CD4-positive, alpha-beta T cell (primary cell): Measurements from ENCODE around the gene NAT10. TPM values are rescaled to one million over a fixed set of nuclear protein-coding genes. Genes with fewer than 3 reads are reported as not detected.

Experiments
- ATAC-seq: fragments of 200-7000 bp; cut with Tn5 transposase; one replicate; pipeline ENCODE4 v1.10.0; 2022; ENCODE audit warnings: mild to moderate bottlenecking; ENCODE audit not compliant: poor library complexity
- CTCF ChIA-PET: fragments of 350-600 bp; sonication (Branson Sonifier 250); formaldehyde crosslinking; loops from one replicate; lab custom pipeline; 2021; ENCODE audit warnings: antibody characterized with exemption, inconsistent platforms; lab: Charles Lee
- POLR2A ChIA-PET: fragments of 350-600 bp; sonication (Branson Sonifier 250); formaldehyde crosslinking; loops from one replicate; lab custom pipeline; 2021; ENCODE audit warnings: antibody characterized with exemption, inconsistent platforms; lab: Charles Lee
- DNase-seq, 14 experiments: peaks; one replicate each; pipeline ENCODE4 v3.0.0-alpha.2; 2013 to 2020; ENCODE audit warnings: mixed read lengths in 2 of 14
- H3K27ac ChIP-seq, 2 donors: one replicate each; pipeline versions ENCODE4 v1.5.1 to v1.7.0; 2013; ENCODE audit warnings: low read length in 2 of 2, low read depth in 1 of 2, mild to moderate bottlenecking in 1 of 2
- H3K27me3 ChIP-seq, 2 experiments: 1 replicate in 1 of 2; 2 replicates in 1 of 2; pipeline versions ENCODE4 v1.6.1 to v1.7.0; 2013; ENCODE audit warnings: low read length in 2 of 2, control low read depth in 1 of 2, mild to moderate bottlenecking in 1 of 2, moderate library complexity in 1 of 2; ENCODE audit not compliant: insufficient read depth in 2 of 2, control insufficient read depth in 1 of 2
- H3K36me3 ChIP-seq: one replicate; pipeline ENCODE4 v1.6.1; 2013; ENCODE audit warnings: low read length, control low read depth; ENCODE audit not compliant: insufficient read depth
- H3K4me1 ChIP-seq: one replicate; pipeline ENCODE4 v1.6.1; 2013; ENCODE audit warnings: low read length, control low read depth; ENCODE audit not compliant: insufficient read depth
- H3K4me3 ChIP-seq: one replicate; pipeline ENCODE4 v1.5.1; 2013; ENCODE audit warnings: mild to moderate bottlenecking, low read length, moderate library complexity
- H3K9me3 ChIP-seq, 2 experiments: 1 replicate in 1 of 2; 2 replicates in 1 of 2; pipeline versions ENCODE4 v1.6.1 to v1.7.0; 2013; ENCODE audit warnings: low read length in 2 of 2, mild to moderate bottlenecking in 2 of 2, control low read depth in 1 of 2, moderate library complexity in 1 of 2; ENCODE audit not compliant: control insufficient read depth in 1 of 2, insufficient read depth in 1 of 2
- H3K27ac Mint-ChIP-seq: one replicate; pipeline ENCODE4 v1.8.0; 2020; ENCODE audit warnings: mixed read lengths
- H3K27me3 Mint-ChIP-seq: one replicate; pipeline ENCODE4 v1.8.0; 2021; ENCODE audit warnings: mixed read lengths
- H3K36me3 Mint-ChIP-seq: one replicate; pipeline ENCODE4 v1.8.0; 2021; ENCODE audit warnings: low read depth, mixed read lengths
- H3K4me1 Mint-ChIP-seq: one replicate; pipeline ENCODE4 v1.8.0; 2021; ENCODE audit warnings: low read depth, mixed read lengths
- H3K4me3 Mint-ChIP-seq: one replicate; pipeline ENCODE4 v1.8.0; 2020; ENCODE audit warnings: mild to moderate bottlenecking, mixed read lengths
- H3K9me3 Mint-ChIP-seq: one replicate; pipeline ENCODE4 v1.8.0; 2020; ENCODE audit warnings: mixed read lengths
- CTCF ChIP-seq: fragments of 200-600 bp; IDR thresholded peaks from one replicate; pipeline ENCODE4 v1.8.0; 2022; ENCODE audit warnings: antibody characterized with exemption, mild to moderate bottlenecking
- intact Hi-C, 2 experiments: fragments of 100-400 bp; cut with DNase I in 1 of 2; cut with micrococcal nuclease in 1 of 2; formaldehyde crosslinking; loops; one replicate each; pipeline versions ENCODE4 v1.15.1 to v1.9.0; 2023 to 2025; cut with DNase I, micrococcal nuclease
- total RNA-seq, 174 experiments: library from RNA in 2 of 174; stranded (reverse) in 2 of 174; gene quantifications; one replicate each; pipeline ENCODE4 v1.2.3 and lab custom pipeline; 2021 to 2026

Gene NAT10
- total RNA-seq, 2 experiments from 2014 or later: 50.1 to 55.6 TPM

- no peak overlapping the region for H3K4me3 ChIP-seq
- no peak for ATAC-seq
- H3K4me3 Mint-ChIP-seq: no peak overlapping the region
- no peaks in the 10 kb centered on the region for H3K27me3 Mint-ChIP-seq
- H3K4me1 ChIP-seq: no peaks in the 10 kb centered on the region
- H3K4me1 Mint-ChIP-seq: no peaks in the 10 kb centered on the region
- ChIA-PET POLR2A (no interaction called here), CTCF (interaction anchor here (1.2 kb wide), 1 partner anchor 75 kb away, joined by 6 read pairs; no protein-coding TSS in a partner anchor)
- H3K27ac ChIP-seq: no peak overlapping the region
- no peak for DNase-seq
- no peaks in the 10 kb centered on the region for H3K27me3 ChIP-seq
- H3K36me3 Mint-ChIP-seq: peaks cover 94% of the 10 kb centered on the region
- no peak for TF ChIP-seq CTCF
- no peaks in the 10 kb centered on the region for H3K9me3 Mint-ChIP-seq
- intact Hi-C loops: no loop called here
- peaks cover 92% of the 10 kb centered on the region for H3K36me3 ChIP-seq
- no peak overlapping the region for H3K27ac Mint-ChIP-seq
- H3K9me3 ChIP-seq: no peaks in the 10 kb centered on the region
Observed at GRCh38 chr11:34135439-34135838, 30.0 kb downstream of the NAT10 start.

DNA sequence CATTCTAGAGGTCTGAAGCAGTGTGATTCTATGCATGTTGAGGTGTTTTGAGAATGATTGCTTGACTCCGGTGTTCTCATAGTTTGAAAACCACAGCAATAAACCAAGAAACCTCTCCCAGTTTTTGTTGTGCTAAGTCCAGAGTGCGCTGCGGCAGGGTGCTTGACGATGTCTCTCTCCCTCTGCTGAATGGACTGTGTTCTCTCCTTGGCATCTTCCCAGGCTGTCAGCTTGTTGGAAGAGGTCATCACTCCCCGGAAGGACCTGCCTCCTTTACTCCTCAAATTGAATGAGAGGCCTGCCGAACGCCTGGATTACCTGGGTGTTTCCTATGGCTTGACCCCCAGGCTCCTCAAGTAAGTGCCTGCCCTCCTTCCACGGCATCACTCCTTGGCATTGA lies 31.0 kb downstream of the NAT10 start:
- no peaks in the 10 kb centered on the region for H3K27me3 Mint-ChIP-seq
- no peak for DNase-seq
- CTCF ChIA-PET: interaction anchor here (1.2 kb wide), 1 partner anchor 76 kb away, joined by 6 read pairs; no protein-coding TSS in a partner anchor
- H3K36me3 ChIP-seq: peaks cover 92% of the 10 kb centered on the region
- POLR2A ChIA-PET: no interaction called here
- intact Hi-C loops: no loop called here
- H3K9me3 Mint-ChIP-seq: no peaks in the 10 kb centered on the region
- H3K4me3 ChIP-seq: no peak overlapping the region
- no peaks in the 10 kb centered on the region for H3K9me3 ChIP-seq
- H3K4me1 Mint-ChIP-seq: no peaks in the 10 kb centered on the region
- no peaks in the 10 kb centered on the region for H3K4me1 ChIP-seq
- no peak for ATAC-seq
- H3K27ac Mint-ChIP-seq: no peak overlapping the region
- no peak for TF ChIP-seq CTCF
- no peak overlapping the region for H3K4me3 Mint-ChIP-seq
- peaks cover 95% of the 10 kb centered on the region for H3K36me3 Mint-ChIP-seq
- H3K27me3 ChIP-seq: no peaks in the 10 kb centered on the region
- H3K27ac ChIP-seq: no peak overlapping the region

DNA sequence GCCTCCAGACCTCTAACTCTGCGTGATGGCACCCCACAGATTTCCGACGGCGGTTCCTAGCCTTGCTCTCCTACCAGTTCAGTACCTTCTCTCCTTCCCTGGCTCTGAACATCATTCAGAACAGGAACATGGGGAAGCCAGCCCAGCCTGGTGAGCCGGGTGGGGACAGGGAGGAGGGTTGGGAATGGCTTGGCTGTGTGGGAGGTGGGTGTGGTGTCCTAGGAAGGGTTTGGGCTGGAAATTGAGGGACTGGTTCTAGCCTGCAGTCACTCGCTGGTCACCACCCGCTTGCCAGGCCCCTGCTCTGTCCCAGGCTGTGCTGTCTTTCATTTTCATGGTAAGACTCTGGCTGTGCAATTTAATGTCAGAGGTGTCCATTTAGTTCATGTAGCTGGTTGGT lies 33.9 kb downstream of the NAT10 start:
- Mint-ChIP-seq H3K9me3 (no peaks in the 10 kb centered on the region), H3K27me3 (no peaks in the 10 kb centered on the region), H3K4me1 (no peaks in the 10 kb centered on the region), H3K27ac (no peak overlapping the region), H3K4me3 (no peak overlapping the region), H3K36me3 (peaks cover 96% of the 10 kb centered on the region)
- no peak for TF ChIP-seq CTCF
- no peak overlapping the region for H3K27ac ChIP-seq
- no peak overlapping the region for H3K4me3 ChIP-seq
- H3K27me3 ChIP-seq: no peaks in the 10 kb centered on the region
- H3K36me3 ChIP-seq: peaks cover 97% of the 10 kb centered on the region
- no peaks in the 10 kb centered on the region for H3K4me1 ChIP-seq
- ChIA-PET CTCF (no interaction called here), POLR2A (no interaction called here)
- no peaks in the 10 kb centered on the region for H3K9me3 ChIP-seq
- no peak for DNase-seq
- ATAC-seq: no peak
- intact Hi-C loops: no loop called here
